GM23248 (cell line): Measurements from ENCODE around the gene ADCY2. TPM values are rescaled to one million over a fixed set of nuclear protein-coding genes. Genes with fewer than 3 reads are reported as not detected.

Experiments
- DNase-seq: peaks from one replicate; pipeline ENCODE4 v3.0.0-alpha.2; 2015
- H2AFZ ChIP-seq: fragments of 200-600 bp; sonication (generic); 2 replicates; pipeline ENCODE4 v1.6.1; 2016; ENCODE audit warnings: antibody characterized with exemption
- H3F3A ChIP-seq: fragments of 200-600 bp; sonication (generic); 2 replicates; pipeline ENCODE4 v1.6.1; 2016; ENCODE audit warnings: mild to moderate bottlenecking, antibody characterized with exemption, mixed run types; ENCODE audit not compliant: insufficient read depth
- H3K27ac ChIP-seq: fragments of 200-600 bp; sonication (generic); 2 replicates; pipeline ENCODE4 v1.5.1; 2016; ENCODE audit warnings: mild to moderate bottlenecking
- H3K27me3 ChIP-seq: fragments of 200-600 bp; sonication (generic); replicated peaks from 2 replicates; pipeline ENCODE4 v1.6.1; 2016; ENCODE audit warnings: mild to moderate bottlenecking; ENCODE audit not compliant: insufficient read depth
- H3K36me3 ChIP-seq: fragments of 200-600 bp; sonication (generic); 2 replicates; pipeline ENCODE4 v1.6.1; 2016; ENCODE audit warnings: low read depth, mild to moderate bottlenecking
- H3K4me1 ChIP-seq: fragments of 200-600 bp; sonication (generic); 2 replicates; pipeline ENCODE4 v1.6.1; 2016; ENCODE audit warnings: mild to moderate bottlenecking; ENCODE audit not compliant: insufficient read depth
- H3K4me2 ChIP-seq: fragments of 200-600 bp; sonication (generic); one replicate; pipeline ENCODE4 v1.6.1; 2016; ENCODE audit warnings: mild to moderate bottlenecking; ENCODE audit not compliant: unreplicated experiment
- H3K4me3 ChIP-seq: fragments of 200-600 bp; sonication (generic); 2 replicates; pipeline ENCODE4 v1.5.1; 2016; ENCODE audit warnings: mild to moderate bottlenecking
- H3K79me2 ChIP-seq: fragments of 200-600 bp; sonication (generic); 2 replicates; pipeline ENCODE4 v1.6.1; 2016; ENCODE audit warnings: mild to moderate bottlenecking; ENCODE audit not compliant: insufficient read depth
- H3K9ac ChIP-seq: fragments of 200-600 bp; sonication (generic); 2 replicates; pipeline ENCODE4 v1.6.1; 2016; ENCODE audit warnings: mild to moderate bottlenecking
- H3K9me2 ChIP-seq: fragments of 200-600 bp; sonication (generic); 2 replicates; pipeline ENCODE4 v1.6.1; 2016; ENCODE audit warnings: mixed run types, mild to moderate bottlenecking, moderate library complexity; ENCODE audit not compliant: insufficient read depth
- H3K9me3 ChIP-seq: fragments of 200-600 bp; sonication (generic); one replicate; pipeline ENCODE4 v1.6.1; 2017; ENCODE audit warnings: low read depth
- H4K20me1 ChIP-seq: fragments of 200-600 bp; sonication (generic); 2 replicates; pipeline ENCODE4 v1.6.0; 2016; ENCODE audit not compliant: insufficient read depth
- EZH2 ChIP-seq: fragments of 200-600 bp; sonication (generic); IDR thresholded peaks from 2 replicates; pipeline ENCODE4 v1.6.1; 2018; ENCODE audit warnings: antibody characterized with exemption, mild to moderate bottlenecking; ENCODE audit not compliant: insufficient read depth, poor library complexity, severe bottlenecking
- EZH2phosphoT487 ChIP-seq: fragments of 200-600 bp; sonication (generic); IDR thresholded peaks from 2 replicates; pipeline ENCODE4 v1.6.1; 2018; ENCODE audit warnings: antibody characterized with exemption, moderate library complexity, mild to moderate bottlenecking, low read depth; ENCODE audit not compliant: insufficient read depth
- WGBS, 2 experiments: methylation state at CpG; one replicate each; pipeline ENCODE4 v1.1.6; 2015 to 2017; ENCODE audit warnings: low lambda C conversion rate in 2 of 2, low coverage in 1 of 2; ENCODE audit errors: missing lambda C conversion rate in 2 of 2; 5-methylcytosine and 5-hydroxymethylcytosine counted together
- in situ Hi-C: fragments of 300-500 bp; cut with MboI; formaldehyde crosslinking; loops from 2 replicates; pipeline ENCODE4 v1.15.0; 2020
- polyA plus RNA-seq: library from polyadenylated mRNA; unstranded; fragments of >200 nt; fragmentation: Nextera tagmentation; extraction: Ambion mirVana; gene quantifications from 2 replicates; pipeline ENCODE4 v1.2.1, GENCODE V29; 2016
- total RNA-seq: library from RNA; depleted of rRNA; stranded (reverse); fragments of >200 nt; shearing (Covaris generic); gene quantifications from 2 replicates; pipeline ENCODE4 v1.2.3, GENCODE V29; 2014

Gene ADCY2
- total and polyA plus RNA-seq, 2 experiments from 2014 or later = 0.11 TPM; not detected in 1

GRCh38 chr5:7683753-7684152, 287.8 kb downstream of the ADCY2 start:
- 45 to 50% methylated on average over 3 of the region's 3 CpGs for WGBS, 2 experiments
- Histone ChIP-seq H3K9me3 (no peaks in the 10 kb centered on the region), H3K4me2 (no peak overlapping the region), H3K79me2 (no peaks in the 10 kb centered on the region), H3K9me2 (no peaks in the 10 kb centered on the region), H3K4me3 (no peak overlapping the region), H2AFZ (no peak overlapping the region), H3K36me3 (no peaks in the 10 kb centered on the region), H3K9ac (no peak overlapping the region), H3F3A (no peaks in the 10 kb centered on the region), H4K20me1 (no peaks in the 10 kb centered on the region), H3K27ac (no peak overlapping the region), H3K27me3 (no peaks in the 10 kb centered on the region), H3K4me1 (no peaks in the 10 kb centered on the region)
- DNase-seq = no peak
- TF ChIP-seq EZH2 = no peak
- TF ChIP-seq EZH2phosphoT487 = no peak
- in situ Hi-C loops = no loop called here

GRCh38 chr5:7684826-7685225, 288.9 kb downstream of the ADCY2 start:
- DNase-seq = no peak
- Histone ChIP-seq H4K20me1 (no peaks in the 10 kb centered on the region), H2AFZ (no peak overlapping the region), H3K27me3 (no peaks in the 10 kb centered on the region), H3K79me2 (no peaks in the 10 kb centered on the region), H3K9me3 (no peaks in the 10 kb centered on the region), H3K9ac (no peak overlapping the region), H3K4me2 (no peak overlapping the region), H3K9me2 (no peaks in the 10 kb centered on the region), H3K36me3 (no peaks in the 10 kb centered on the region), H3K4me3 (no peak overlapping the region), H3K27ac (no peak overlapping the region), H3F3A (no peaks in the 10 kb centered on the region), H3K4me1 (no peaks in the 10 kb centered on the region)
- TF ChIP-seq EZH2phosphoT487 = no peak
- no peak for TF ChIP-seq EZH2
- 42 to 44% methylated on average over 5 of the region's 5 CpGs for WGBS, 2 experiments
- in situ Hi-C loops = no loop called here

GRCh38 chr5:7686794-7687193, 290.9 kb downstream of the ADCY2 start:
- Histone ChIP-seq H3K4me2 (no peak overlapping the region), H3K79me2 (no peaks in the 10 kb centered on the region), H3K9ac (no peak overlapping the region), H3K36me3 (no peaks in the 10 kb centered on the region), H3K9me3 (no peaks in the 10 kb centered on the region), H3K9me2 (no peaks in the 10 kb centered on the region), H3F3A (no peaks in the 10 kb centered on the region), H4K20me1 (no peaks in the 10 kb centered on the region), H2AFZ (no peak overlapping the region), H3K27ac (no peak overlapping the region), H3K27me3 (no peaks in the 10 kb centered on the region), H3K4me1 (no peaks in the 10 kb centered on the region), H3K4me3 (no peak overlapping the region)
- in situ Hi-C loops = no loop called here
- WGBS, 2 experiments = 8 to 13% methylated on average over 1 of the region's 1 CpG
- no peak for DNase-seq
- no peak for TF ChIP-seq EZH2phosphoT487
- no peak for TF ChIP-seq EZH2

GRCh38 chr5:7690557-7690956, 294.6 kb downstream of the ADCY2 start:
- in situ Hi-C loops = no loop called here
- WGBS, 2 experiments = 60 to 67% methylated on average over 10 of the region's 10 CpGs
- H3K9me3 ChIP-seq = no peaks in the 10 kb centered on the region
- H3K4me1 ChIP-seq = no peaks in the 10 kb centered on the region
- H3K9me2 ChIP-seq = no peaks in the 10 kb centered on the region
- H2AFZ ChIP-seq = no peak overlapping the region
- no peaks in the 10 kb centered on the region for H3K27me3 ChIP-seq
- no peak overlapping the region for H3K9ac ChIP-seq
- H3F3A ChIP-seq = no peaks in the 10 kb centered on the region
- DNase-seq = no peak
- H3K4me2 ChIP-seq = no peak overlapping the region
- no peak overlapping the region for H3K4me3 ChIP-seq
- H4K20me1 ChIP-seq = no peaks in the 10 kb centered on the region
- TF ChIP-seq EZH2phosphoT487 (no peak), EZH2 (no peak)
- no peaks in the 10 kb centered on the region for H3K36me3 ChIP-seq
- H3K79me2 ChIP-seq = no peaks in the 10 kb centered on the region
- H3K27ac ChIP-seq = no peak overlapping the region

GRCh38 chr5:7705261-7705660, 309.3 kb downstream of the ADCY2 start:
- no peaks in the 10 kb centered on the region for H3K9me3 ChIP-seq
- H2AFZ ChIP-seq = no peak overlapping the region
- H3K9ac ChIP-seq = no peak overlapping the region
- no peaks in the 10 kb centered on the region for H3K4me1 ChIP-seq
- H3K36me3 ChIP-seq = no peaks in the 10 kb centered on the region
- no peaks in the 10 kb centered on the region for H3K79me2 ChIP-seq
- no peaks in the 10 kb centered on the region for H3F3A ChIP-seq
- TF ChIP-seq EZH2 = no peak
- no peak for TF ChIP-seq EZH2phosphoT487
- 41 to 48% methylated on average over 4 to 5 of the region's 5 CpGs for WGBS, 2 experiments
- no peak overlapping the region for H3K27ac ChIP-seq
- in situ Hi-C loops = no loop called here
- no peak overlapping the region for H3K4me3 ChIP-seq
- no peaks in the 10 kb centered on the region for H3K9me2 ChIP-seq
- DNase-seq = no peak
- H3K4me2 ChIP-seq = no peak overlapping the region
- H3K27me3 ChIP-seq = no peaks in the 10 kb centered on the region
- H4K20me1 ChIP-seq = no peaks in the 10 kb centered on the region
